GM12878 (cell line): ENCODE measurements around the gene PDE1C.

Source experiments
- EP300 ChIP-seq, 2 experiments: fragments of 150-350 bp in 1 of 2; IDR thresholded peaks; 2 replicates each; pipeline ENCODE4 v1.6.1; 2011 to 2012; ENCODE audit warnings: low read depth in 2 of 2, low read length in 2 of 2, borderline replicate concordance in 1 of 2, improper control_type of control experiment in 1 of 2, inconsistent platforms in 1 of 2; ENCODE audit not compliant: control insufficient read depth in 1 of 2
- EZH2 ChIP-seq: IDR thresholded peaks from 2 replicates; pipeline ENCODE4 v1.6.1; 2012; ENCODE audit warnings: low read depth, mild to moderate bottlenecking, control low read depth, inconsistent platforms, low read length, borderline replicate concordance; ENCODE audit not compliant: control insufficient read depth
- HCFC1 ChIP-seq: fragments of 150-350 bp; IDR thresholded peaks from 2 replicates; pipeline ENCODE4 v1.6.1; 2014; ENCODE audit warnings: low read length
- HDAC2 ChIP-seq: fragments of 200-600 bp; sonication (generic); IDR thresholded peaks from 2 replicates; pipeline ENCODE4 v1.6.1; 2017
- NFYA ChIP-seq: IDR thresholded peaks from 2 replicates; pipeline ENCODE4 v1.6.1; 2011; ENCODE audit warnings: low read depth, mild to moderate bottlenecking, low read length, improper control_type of control experiment, borderline replicate concordance
- POLR2AphosphoS5 ChIP-seq: IDR thresholded peaks from 2 replicates; pipeline ENCODE4 v1.6.1; 2011; ENCODE audit warnings: mild to moderate bottlenecking, low read length, inconsistent platforms
- SIN3A ChIP-seq: IDR thresholded peaks from 2 replicates; pipeline ENCODE4 v1.6.1; 2012; ENCODE audit warnings: low read depth, low read length, improper control_type of control experiment
- SMAD1 ChIP-seq: fragments of 450-650 bp; IDR thresholded peaks from 2 replicates; pipeline ENCODE4 v1.6.1; 2018; ENCODE audit warnings: mild to moderate bottlenecking, low read depth; ENCODE audit not compliant: partially characterized antibody
- SMARCA5 ChIP-seq: fragments of 450-650 bp; IDR thresholded peaks from 2 replicates; pipeline ENCODE4 v1.6.1; 2017; ENCODE audit warnings: mild to moderate bottlenecking
- SRF ChIP-seq, 2 experiments: IDR thresholded peaks; 2 replicates each; pipeline ENCODE4 v1.6.1; 2011; ENCODE audit warnings: low read depth in 2 of 2, low read length in 2 of 2, mild to moderate bottlenecking in 1 of 2, moderate library complexity in 1 of 2
- TF ChIP-seq, protein P1 (sequence below): IDR thresholded peaks from 2 replicates; pipeline ENCODE4 v1.6.1; 2012; ENCODE audit warnings: low read length, inconsistent platforms
- TF ChIP-seq, protein P2 (sequence below), 3 experiments: IDR thresholded peaks in 2 of 3; conservative IDR thresholded peaks in 1 of 3; 2 replicates each; pipeline ENCODE4 v1.5.1; 2011; ENCODE audit warnings: low read depth in 3 of 3, low read length in 3 of 3, mild to moderate bottlenecking in 3 of 3, control low read depth in 2 of 3, moderate library complexity in 2 of 3, inconsistent platforms in 1 of 3, mixed read lengths in 1 of 3; ENCODE audit not compliant: control insufficient read depth in 2 of 3, insufficient read depth in 1 of 3; ENCODE audit errors: extremely low read depth in 1 of 3
- TF ChIP-seq, protein P3 (sequence below): IDR thresholded peaks from 2 replicates; pipeline ENCODE4 v1.6.1; 2011; ENCODE audit warnings: low read depth, low read length, improper control_type of control experiment, borderline replicate concordance

DNA sequence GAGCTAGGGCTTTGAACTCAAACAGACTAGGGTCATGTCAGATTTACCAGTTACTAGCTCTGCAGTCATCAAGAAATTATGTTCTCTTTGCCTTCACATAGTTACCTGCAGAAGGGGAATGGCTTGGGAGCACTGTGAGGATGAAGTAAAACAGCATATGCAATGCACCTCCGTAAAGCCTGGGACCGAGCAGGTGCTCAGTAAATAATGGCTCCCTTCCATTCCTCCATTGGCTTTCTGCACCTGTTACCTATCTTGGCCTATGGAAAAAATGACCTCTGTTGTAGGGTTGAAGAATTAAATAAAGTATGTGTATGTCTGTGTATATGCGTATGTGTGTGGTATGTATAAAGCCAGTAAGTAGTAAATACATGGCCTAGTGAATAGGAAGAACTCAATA, 78.8 kb downstream of the PDE1C start:
- TF ChIP-seq POLR2AphosphoS5 (no peak), EZH2 (no peak), SRF (IDR thresholded peaks at IDR 0.05; ENCODE audit: low read depth in 2 of 2, low read length in 2 of 2) (no peak), HDAC2 (no peak), HCFC1 (no peak), SMARCA5 (no peak), SIN3A (no peak), SMAD1 (no peak), EP300 (IDR thresholded peaks at IDR 0.05; ENCODE audit: borderline replicate concordance in 1 of 2, control insufficient read depth in 1 of 2, low read depth in 2 of 2, low read length in 2 of 2) (no peak), NFYA (no peak)
- TF ChIP-seq, protein P1, sequence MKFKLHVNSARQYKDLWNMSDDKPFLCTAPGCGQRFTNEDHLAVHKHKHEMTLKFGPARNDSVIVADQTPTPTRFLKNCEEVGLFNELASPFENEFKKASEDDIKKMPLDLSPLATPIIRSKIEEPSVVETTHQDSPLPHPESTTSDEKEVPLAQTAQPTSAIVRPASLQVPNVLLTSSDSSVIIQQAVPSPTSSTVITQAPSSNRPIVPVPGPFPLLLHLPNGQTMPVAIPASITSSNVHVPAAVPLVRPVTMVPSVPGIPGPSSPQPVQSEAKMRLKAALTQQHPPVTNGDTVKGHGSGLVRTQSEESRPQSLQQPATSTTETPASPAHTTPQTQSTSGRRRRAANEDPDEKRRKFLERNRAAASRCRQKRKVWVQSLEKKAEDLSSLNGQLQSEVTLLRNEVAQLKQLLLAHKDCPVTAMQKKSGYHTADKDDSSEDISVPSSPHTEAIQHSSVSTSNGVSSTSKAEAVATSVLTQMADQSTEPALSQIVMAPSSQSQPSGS = no peak
- TF ChIP-seq, protein P2, sequence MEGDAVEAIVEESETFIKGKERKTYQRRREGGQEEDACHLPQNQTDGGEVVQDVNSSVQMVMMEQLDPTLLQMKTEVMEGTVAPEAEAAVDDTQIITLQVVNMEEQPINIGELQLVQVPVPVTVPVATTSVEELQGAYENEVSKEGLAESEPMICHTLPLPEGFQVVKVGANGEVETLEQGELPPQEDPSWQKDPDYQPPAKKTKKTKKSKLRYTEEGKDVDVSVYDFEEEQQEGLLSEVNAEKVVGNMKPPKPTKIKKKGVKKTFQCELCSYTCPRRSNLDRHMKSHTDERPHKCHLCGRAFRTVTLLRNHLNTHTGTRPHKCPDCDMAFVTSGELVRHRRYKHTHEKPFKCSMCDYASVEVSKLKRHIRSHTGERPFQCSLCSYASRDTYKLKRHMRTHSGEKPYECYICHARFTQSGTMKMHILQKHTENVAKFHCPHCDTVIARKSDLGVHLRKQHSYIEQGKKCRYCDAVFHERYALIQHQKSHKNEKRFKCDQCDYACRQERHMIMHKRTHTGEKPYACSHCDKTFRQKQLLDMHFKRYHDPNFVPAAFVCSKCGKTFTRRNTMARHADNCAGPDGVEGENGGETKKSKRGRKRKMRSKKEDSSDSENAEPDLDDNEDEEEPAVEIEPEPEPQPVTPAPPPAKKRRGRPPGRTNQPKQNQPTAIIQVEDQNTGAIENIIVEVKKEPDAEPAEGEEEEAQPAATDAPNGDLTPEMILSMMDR (IDR thresholded peaks at IDR 0.05 in 2 of 3, conservative IDR thresholded peaks at IDR 0.05 in 1 of 3; ENCODE audit: control insufficient read depth in 2 of 3, extremely low read depth in 1 of 3, insufficient read depth in 1 of 3, low read depth in 3 of 3, low read length in 3 of 3) = no peak
- TF ChIP-seq, protein P3, sequence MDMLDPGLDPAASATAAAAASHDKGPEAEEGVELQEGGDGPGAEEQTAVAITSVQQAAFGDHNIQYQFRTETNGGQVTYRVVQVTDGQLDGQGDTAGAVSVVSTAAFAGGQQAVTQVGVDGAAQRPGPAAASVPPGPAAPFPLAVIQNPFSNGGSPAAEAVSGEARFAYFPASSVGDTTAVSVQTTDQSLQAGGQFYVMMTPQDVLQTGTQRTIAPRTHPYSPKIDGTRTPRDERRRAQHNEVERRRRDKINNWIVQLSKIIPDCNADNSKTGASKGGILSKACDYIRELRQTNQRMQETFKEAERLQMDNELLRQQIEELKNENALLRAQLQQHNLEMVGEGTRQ = no peak
